ENCODE results near the gene GNG2.

DNA sequence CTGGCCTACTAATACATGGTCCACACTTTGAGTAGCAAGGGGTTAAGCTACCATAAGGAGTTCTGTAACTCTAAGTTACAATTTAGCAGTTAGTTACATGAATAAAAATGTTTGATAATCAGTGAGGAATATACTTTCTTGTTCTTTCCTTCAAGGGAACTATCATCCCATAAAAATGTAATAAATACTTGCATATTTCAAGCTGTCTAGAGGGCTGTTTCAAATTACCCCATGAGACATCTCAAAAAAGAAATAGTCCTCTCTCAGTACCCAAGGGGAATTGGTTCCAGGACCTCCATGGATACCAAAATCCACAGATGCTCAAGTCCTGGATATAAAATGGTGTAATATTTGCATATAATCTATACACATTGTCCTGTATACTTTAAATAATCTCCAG, 48.7 kb upstream of the GNG2 start:
- no peak for TF ChIP-seq SUZ12 (IDR thresholded peaks at IDR 0.05; ENCODE audit: extremely low read depth, insufficient read depth, insufficient read length)
- no peak for TF ChIP-seq YY1 (IDR thresholded peaks at IDR 0.05; ENCODE audit: insufficient read depth, insufficient read length)
